ENCODE measurements around the gene PRKG1. TPM values are rescaled to one million over a fixed set of nuclear protein-coding genes. Genes with fewer than 3 reads are reported as not detected.

Gene PRKG1
- total RNA-seq, 1 experiment from 2014 or later: 0.09 TPM

- peaks cover 9% of the 10 kb centered on the region for H3K27me3 Mint-ChIP-seq (ENCODE audit: insufficient read depth, unreplicated experiment)
- CTCF ChIA-PET: no interaction called here
- no peaks in the 10 kb centered on the region for H3K36me3 Mint-ChIP-seq (ENCODE audit: insufficient read depth, unreplicated experiment)
- H3K9me3 ChIP-seq: no peaks in the 10 kb centered on the region
- H3K4me1 Mint-ChIP-seq (ENCODE audit: low read depth, unreplicated experiment): peaks cover 13% of the 10 kb centered on the region
- H3K4me3 Mint-ChIP-seq (ENCODE audit: unreplicated experiment): no peak overlapping the region
- POLR2A ChIA-PET: no interaction called here
- H3K27me3 ChIP-seq (replicated peaks; ENCODE audit: control insufficient read depth, insufficient read depth, low read length): 0 out of 2 replicates have a peak, but pooled peaks cover 1% of the 10 kb centered on the region
- TF ChIP-seq CTCF (IDR thresholded peaks at IDR 0.05; ENCODE audit: insufficient read depth in 1 of 2, low read depth in 1 of 2, low read length in 1 of 2, severe bottlenecking in 1 of 2, unreplicated experiment in 1 of 2): no peak
- H3K4me1 ChIP-seq: peaks cover 13% of the 10 kb centered on the region; the same call in 1 of the 2 replicates
- H3K9me3 Mint-ChIP-seq (ENCODE audit: unreplicated experiment): peaks cover 10% of the 10 kb centered on the region
- no peaks in the 10 kb centered on the region for H3K36me3 ChIP-seq (ENCODE audit: control insufficient read depth, insufficient read depth, low read length)
- H3K4me3 ChIP-seq (ENCODE audit: low read depth, low read length): no peak overlapping the region
- BruUV-seq (replicated peaks): no TSS peak
- DNase-seq: no peak
- intact Hi-C loops (cut with micrococcal nuclease; ENCODE audit: unreplicated experiment): no loop called here
- H3K27ac Mint-ChIP-seq (ENCODE audit: unreplicated experiment): no peak overlapping the region
These were observed 574.8 kb downstream of the PRKG1 start for GRCh38 chr10:51649064-51649463.

GRCh38 chr10:51651063-51651462, 576.8 kb downstream of the PRKG1 start:
- no TSS peak for BruUV-seq (replicated peaks)
- intact Hi-C loops (cut with micrococcal nuclease; ENCODE audit: unreplicated experiment): no loop called here
- no peak for DNase-seq

GRCh38 chr10:51653025-51653424, 578.7 kb downstream of the PRKG1 start:
- peaks cover 5% of the 10 kb centered on the region for H3K27me3 Mint-ChIP-seq (ENCODE audit: insufficient read depth, unreplicated experiment)
- BruUV-seq (replicated peaks): no TSS peak
- H3K27ac Mint-ChIP-seq (ENCODE audit: unreplicated experiment): no peak overlapping the region
- no peaks in the 10 kb centered on the region for H3K36me3 Mint-ChIP-seq (ENCODE audit: insufficient read depth, unreplicated experiment)
- POLR2A ChIA-PET: no interaction called here
- H3K9me3 Mint-ChIP-seq (ENCODE audit: unreplicated experiment): peaks cover 10% of the 10 kb centered on the region
- CTCF ChIA-PET: no interaction called here
- H3K4me3 Mint-ChIP-seq (ENCODE audit: unreplicated experiment): no peak overlapping the region
- Histone ChIP-seq H3K4me3 (ENCODE audit: low read depth, low read length) (no peak overlapping the region), H3K4me1 (peaks cover 13% of the 10 kb centered on the region; the same call in 1 of the 2 replicates), H3K27me3 (replicated peaks; ENCODE audit: control insufficient read depth, insufficient read depth, low read length) (no peaks in the 10 kb centered on the region), H3K36me3 (ENCODE audit: control insufficient read depth, insufficient read depth, low read length) (no peaks in the 10 kb centered on the region), H3K9me3 (no peaks in the 10 kb centered on the region)
- intact Hi-C loops (cut with micrococcal nuclease; ENCODE audit: unreplicated experiment): no loop called here
- DNase-seq: no peak
- TF ChIP-seq CTCF (IDR thresholded peaks at IDR 0.05; ENCODE audit: insufficient read depth in 1 of 2, low read depth in 1 of 2, low read length in 1 of 2, severe bottlenecking in 1 of 2, unreplicated experiment in 1 of 2): no peak
- peaks cover 13% of the 10 kb centered on the region for H3K4me1 Mint-ChIP-seq (ENCODE audit: low read depth, unreplicated experiment)

More at GRCh38 chr10:51651063-51651462, 576.8 kb downstream of the PRKG1 start:
- CTCF ChIA-PET: no interaction called here
- Mint-ChIP-seq H3K9me3 (ENCODE audit: unreplicated experiment) (peaks cover 10% of the 10 kb centered on the region), H3K36me3 (ENCODE audit: insufficient read depth, unreplicated experiment) (no peaks in the 10 kb centered on the region), H3K4me1 (ENCODE audit: low read depth, unreplicated experiment) (peaks cover 13% of the 10 kb centered on the region), H3K27ac (ENCODE audit: unreplicated experiment) (no peak overlapping the region), H3K4me3 (ENCODE audit: unreplicated experiment) (no peak overlapping the region), H3K27me3 (ENCODE audit: insufficient read depth, unreplicated experiment) (peaks cover 3% of the 10 kb centered on the region)
- Histone ChIP-seq H3K4me1 (peaks cover 13% of the 10 kb centered on the region; the same call in 1 of the 2 replicates), H3K27me3 (replicated peaks; ENCODE audit: control insufficient read depth, insufficient read depth, low read length) (no peaks in the 10 kb centered on the region), H3K4me3 (ENCODE audit: low read depth, low read length) (no peak overlapping the region), H3K9me3 (no peaks in the 10 kb centered on the region), H3K36me3 (ENCODE audit: control insufficient read depth, insufficient read depth, low read length) (no peaks in the 10 kb centered on the region)
- POLR2A ChIA-PET: no interaction called here
- TF ChIP-seq CTCF (IDR thresholded peaks at IDR 0.05; ENCODE audit: insufficient read depth in 1 of 2, low read depth in 1 of 2, low read length in 1 of 2, severe bottlenecking in 1 of 2, unreplicated experiment in 1 of 2): no peak

Measured in Caco-2 (cell line).